HEK293 (cell line): ENCODE measurements around the gene MAPK11.

Source experiments
- GFI1B ChIP-seq: fragments of 450-650 bp; formaldehyde crosslinking; IDR thresholded peaks from 2 replicates; pipeline ENCODE4 v1.5.1; 2016; ENCODE audit warnings: missing biosample characterization, missing genetic modification characterization
- GLI2 ChIP-seq: fragments of 450-650 bp; formaldehyde crosslinking; IDR thresholded peaks from 2 replicates; pipeline ENCODE4; 2017; ENCODE audit warnings: missing biosample characterization, missing genetic modification characterization, low read depth, borderline replicate concordance
- HIC1 ChIP-seq: fragments of 450-650 bp; formaldehyde crosslinking; IDR thresholded peaks from 2 replicates; pipeline ENCODE4 v1.5.1; 2016; ENCODE audit warnings: missing biosample characterization, missing genetic modification characterization
- MYNN ChIP-seq: fragments of 450-650 bp; formaldehyde crosslinking; IDR thresholded peaks from 2 replicates; pipeline ENCODE4 v1.5.1; 2016; ENCODE audit warnings: missing biosample characterization, missing genetic modification characterization, borderline replicate concordance
- OVOL3 ChIP-seq: fragments of 450-650 bp; formaldehyde crosslinking; IDR thresholded peaks from 2 replicates; pipeline ENCODE4 v1.5.1; 2016; ENCODE audit warnings: missing biosample characterization, missing genetic modification characterization
- REST ChIP-seq: fragments of 450-650 bp; formaldehyde crosslinking; IDR thresholded peaks from 2 replicates; pipeline ENCODE4 v1.5.1; 2016; ENCODE audit warnings: missing biosample characterization, missing genetic modification characterization
- SCRT2 ChIP-seq: fragments of 450-650 bp; formaldehyde crosslinking; IDR thresholded peaks from 2 replicates; pipeline ENCODE4 v1.5.1; 2016; ENCODE audit warnings: missing biosample characterization, missing genetic modification characterization
- SP7 ChIP-seq: fragments of 450-650 bp; formaldehyde crosslinking; IDR thresholded peaks from 2 replicates; pipeline ENCODE4 v1.5.1; 2016; ENCODE audit warnings: missing biosample characterization, missing genetic modification characterization
- TCF7L2 ChIP-seq: IDR thresholded peaks from 2 replicates; pipeline ENCODE4 v1.6.1; 2011; ENCODE audit warnings: low read depth, mild to moderate bottlenecking, inconsistent platforms, low read length, moderate library complexity, borderline replicate concordance
- YY1 ChIP-seq: fragments of 450-650 bp; formaldehyde crosslinking; IDR thresholded peaks from 2 replicates; pipeline ENCODE4 v1.5.1; 2018; ENCODE audit warnings: missing biosample characterization, missing genetic modification characterization
- ZBTB20 ChIP-seq: fragments of 450-650 bp; formaldehyde crosslinking; IDR thresholded peaks from 2 replicates; pipeline ENCODE4 v1.5.1; 2016; ENCODE audit warnings: missing biosample characterization, missing genetic modification characterization
- ZBTB26 ChIP-seq: fragments of 450-650 bp; formaldehyde crosslinking; optimal IDR thresholded peaks from 2 replicates; pipeline ENCODE3; 2016; ENCODE audit warnings: missing biosample characterization, mild to moderate bottlenecking, missing genetic modification characterization
- ZBTB48 ChIP-seq: fragments of 450-650 bp; formaldehyde crosslinking; IDR thresholded peaks from 2 replicates; pipeline ENCODE4 v1.5.1; 2016; ENCODE audit warnings: missing biosample characterization, missing genetic modification characterization
- ZBTB7A ChIP-seq: fragments of 450-650 bp; formaldehyde crosslinking; IDR thresholded peaks from 2 replicates; pipeline ENCODE4 v1.5.1; 2016; ENCODE audit warnings: low read depth, missing biosample characterization, missing genetic modification characterization
- ZFP41 ChIP-seq: fragments of 450-650 bp; formaldehyde crosslinking; IDR thresholded peaks from 2 replicates; pipeline ENCODE4 v1.5.1; 2016; ENCODE audit warnings: missing biosample characterization, missing genetic modification characterization, borderline replicate concordance
- ZFP69B ChIP-seq: fragments of 450-650 bp; formaldehyde crosslinking; IDR thresholded peaks from 2 replicates; pipeline ENCODE4 v1.5.1; 2016; ENCODE audit warnings: missing biosample characterization, missing genetic modification characterization
- ZNF132 ChIP-seq: fragments of 450-650 bp; formaldehyde crosslinking; IDR thresholded peaks from 2 replicates; pipeline ENCODE4 v1.5.1; 2017; ENCODE audit warnings: missing biosample characterization, missing genetic modification characterization, borderline replicate concordance
- ZNF16 ChIP-seq: fragments of 450-650 bp; formaldehyde crosslinking; IDR thresholded peaks from 2 replicates; pipeline ENCODE4 v1.5.1; 2016; ENCODE audit warnings: low read depth, missing biosample characterization, missing genetic modification characterization
- ZNF23 ChIP-seq: fragments of 450-650 bp; formaldehyde crosslinking; IDR thresholded peaks from 2 replicates; pipeline ENCODE4 v1.5.1; 2016; ENCODE audit warnings: missing biosample characterization, missing genetic modification characterization, borderline replicate concordance
- ZNF24 ChIP-seq: fragments of 450-650 bp; formaldehyde crosslinking; IDR thresholded peaks from 2 replicates; pipeline ENCODE4 v1.5.1; 2016; ENCODE audit warnings: missing biosample characterization, missing genetic modification characterization
- ZNF248 ChIP-seq: fragments of 450-650 bp; formaldehyde crosslinking; IDR thresholded peaks from 2 replicates; pipeline ENCODE4 v1.5.1; 2017; ENCODE audit warnings: missing biosample characterization, missing genetic modification characterization
- ZNF354C ChIP-seq: fragments of 450-650 bp; formaldehyde crosslinking; IDR thresholded peaks from 2 replicates; pipeline ENCODE4 v1.5.1; 2016; ENCODE audit warnings: missing biosample characterization, missing genetic modification characterization, low read depth, borderline replicate concordance
- ZNF362 ChIP-seq: fragments of 450-650 bp; formaldehyde crosslinking; IDR thresholded peaks from 2 replicates; pipeline ENCODE4 v1.5.1; 2016; ENCODE audit warnings: missing biosample characterization, missing genetic modification characterization
- ZNF521 ChIP-seq: fragments of 450-650 bp; formaldehyde crosslinking; IDR thresholded peaks from 2 replicates; pipeline ENCODE4 v1.5.1; 2017; ENCODE audit warnings: missing biosample characterization, mild to moderate bottlenecking, missing genetic modification characterization
- ZNF549 ChIP-seq: fragments of 450-650 bp; IDR thresholded peaks from 2 replicates; pipeline ENCODE4 v1.5.1; 2018; ENCODE audit warnings: missing biosample characterization, missing genetic modification characterization, mild to moderate bottlenecking, inconsistent platforms, moderate library complexity
- ZNF571 ChIP-seq: fragments of 450-650 bp; formaldehyde crosslinking; IDR thresholded peaks from 2 replicates; pipeline ENCODE4 v1.5.0; 2017; ENCODE audit warnings: missing biosample characterization, missing genetic modification characterization
- ZNF585B ChIP-seq: fragments of 450-650 bp; formaldehyde crosslinking; IDR thresholded peaks from 2 replicates; pipeline ENCODE4 v1.5.1; 2016; ENCODE audit warnings: missing biosample characterization, missing genetic modification characterization
- ZNF660 ChIP-seq: fragments of 450-650 bp; IDR thresholded peaks from 2 replicates; pipeline ENCODE4 v1.5.1; 2018; ENCODE audit warnings: missing biosample characterization, mild to moderate bottlenecking, missing genetic modification characterization
- ZNF768 ChIP-seq: fragments of 450-650 bp; formaldehyde crosslinking; IDR thresholded peaks from 2 replicates; pipeline ENCODE4 v1.5.1; 2018; ENCODE audit warnings: missing biosample characterization, mild to moderate bottlenecking, missing genetic modification characterization
- ZNF785 ChIP-seq: fragments of 450-650 bp; formaldehyde crosslinking; IDR thresholded peaks from 2 replicates; pipeline ENCODE4 v1.5.1; 2016; ENCODE audit warnings: missing biosample characterization, missing genetic modification characterization
- ZNF792 ChIP-seq: fragments of 450-650 bp; formaldehyde crosslinking; IDR thresholded peaks from 2 replicates; pipeline ENCODE4 v1.5.1; 2016; ENCODE audit warnings: missing biosample characterization, missing genetic modification characterization
- ZNF830 ChIP-seq: fragments of 450-650 bp; IDR thresholded peaks from 2 replicates; pipeline ENCODE4 v1.5.0; 2018; ENCODE audit warnings: missing biosample characterization, missing genetic modification characterization, low read depth, mild to moderate bottlenecking, moderate library complexity
- ZSCAN30 ChIP-seq: fragments of 450-650 bp; IDR thresholded peaks from 2 replicates; pipeline ENCODE4 v1.5.1; 2018; ENCODE audit warnings: missing biosample characterization, mild to moderate bottlenecking, missing genetic modification characterization, moderate library complexity

Gene MAPK11

GRCh38 chr22:50250555-50251476 lies 19.4 kb downstream of the MAPK11 start, which contains the start of gene HDAC10 (continued):
- TF ChIP-seq ZBTB20 (tag by site-specific recombination), result peak; percentile 96
- TF ChIP-seq ZNF23 (tag by site-specific recombination), result no peak
- TF ChIP-seq SCRT2 (tag by site-specific recombination), result no peak
- TF ChIP-seq YY1 (tag by site-specific recombination), result no peak
- TF ChIP-seq ZNF549 (tag by site-specific recombination), result no peak
- peak; percentile 61; the same call in 1 of the 2 replicates for TF ChIP-seq ZSCAN30 (tag by site-specific recombination)
- TF ChIP-seq ZNF16, result no peak
- no peak for TF ChIP-seq ZBTB48 (tag by site-specific recombination)
- TF ChIP-seq ZNF785, result no peak
- no peak for TF ChIP-seq ZBTB7A (tag by site-specific recombination)
- no peak for TF ChIP-seq MYNN (tag by site-specific recombination)
- TF ChIP-seq ZNF248 (tag by site-specific recombination), result no peak
- TF ChIP-seq ZNF830 (tag by site-specific recombination), result no peak
- TF ChIP-seq ZNF132 (tag by site-specific recombination), result no peak
- no peak for TF ChIP-seq ZNF354C (tag by site-specific recombination)
- TF ChIP-seq ZNF660 (tag by site-specific recombination), result no peak
- TF ChIP-seq HIC1, result no peak
- TF ChIP-seq ZNF768, result no peak
- no peak for TF ChIP-seq TCF7L2
- no peak for TF ChIP-seq ZNF792 (tag by site-specific recombination)
- TF ChIP-seq REST, result no peak
- TF ChIP-seq GFI1B (tag by site-specific recombination), result no peak
- peak; percentile 89 for TF ChIP-seq ZBTB26 (tag by site-specific recombination)
- TF ChIP-seq ZFP41 (tag by site-specific recombination), result no peak
- TF ChIP-seq SP7 (tag by site-specific recombination), result peak; percentile 46
- TF ChIP-seq ZFP69B (tag by site-specific recombination), result no peak
- no peak for TF ChIP-seq ZNF585B (tag by site-specific recombination)
- no peak for TF ChIP-seq GLI2 (tag by site-specific recombination)
- no peak for TF ChIP-seq ZNF362 (tag by site-specific recombination)
- no peak for TF ChIP-seq ZNF24
- no peak for TF ChIP-seq ZNF521 (tag by site-specific recombination)
- no peak for TF ChIP-seq OVOL3
- TF ChIP-seq ZNF571 (tag by site-specific recombination), result no peak
